HepG2 (cell line): Measurements from ENCODE around the gene EIF4EBP3. TPM values are rescaled to one million over a fixed set of nuclear protein-coding genes. Genes with fewer than 3 reads are reported as not detected.

Experiments used
- LBX2 ChIP-seq: sonication (generic); formaldehyde crosslinking; IDR thresholded peaks from 2 replicates; pipeline ENCODE4 v1.5.0; 2020; ENCODE audit warnings: missing genetic modification reagents, mild to moderate bottlenecking, borderline replicate concordance
- MBNL3 ChIP-seq: fragments of 250-450 bp; sonication (Bioruptor Pico); conservative IDR thresholded peaks from 2 replicates; pipeline ENCODE4 v1.8.0; 2022; ENCODE audit warnings: mild to moderate bottlenecking, inconsistent platforms
- NFIC ChIP-seq: IDR thresholded peaks from 2 replicates; pipeline ENCODE4 v1.6.1; 2012; ENCODE audit warnings: mild to moderate bottlenecking, low read length, inconsistent platforms
- NPAS2 ChIP-seq: sonication (generic); formaldehyde crosslinking; IDR thresholded peaks from 2 replicates; pipeline ENCODE4 v1.8.0; 2022; ENCODE audit warnings: mild to moderate bottlenecking, missing genetic modification reagents, borderline replicate concordance
- PAWR ChIP-seq: sonication (generic); formaldehyde crosslinking; IDR thresholded peaks from 2 replicates; pipeline ENCODE4 v1.4.0; 2020; ENCODE audit warnings: missing genetic modification reagents, mild to moderate bottlenecking, borderline replicate concordance
- RCOR2 ChIP-seq: IDR thresholded peaks from 2 replicates; pipeline ENCODE4 v1.6.1; 2016; ENCODE audit warnings: missing biosample characterization, missing genetic modification reagents
- RNF2 ChIP-seq: fragments of 450-650 bp; conservative IDR thresholded peaks from 2 replicates; pipeline ENCODE4 v1.6.1; 2016; ENCODE audit warnings: low read depth
- RNF219 ChIP-seq: sonication (generic); formaldehyde crosslinking; IDR thresholded peaks from 2 replicates; pipeline ENCODE4 v1.5.0; 2020; ENCODE audit warnings: mild to moderate bottlenecking, missing genetic modification reagents
- SIX4 ChIP-seq: sonication (generic); formaldehyde crosslinking; IDR thresholded peaks from 2 replicates; pipeline ENCODE4 v1.4.0; 2020; ENCODE audit warnings: missing genetic modification reagents
- TAF1 ChIP-seq: sonication (generic); formaldehyde crosslinking; IDR thresholded peaks from 2 replicates; pipeline ENCODE4 v1.4.0; 2020; ENCODE audit warnings: missing genetic modification reagents
- TAF15 ChIP-seq: fragments of 200-400 bp; formaldehyde crosslinking; IDR thresholded peaks from one replicate; pipeline ENCODE4 v1.6.1; 2018; ENCODE audit warnings: mild to moderate bottlenecking, low read depth, low read length; ENCODE audit not compliant: poor library complexity, severe bottlenecking
- ZNF232 ChIP-seq: sonication (generic); formaldehyde crosslinking; IDR thresholded peaks from 2 replicates; pipeline ENCODE4 v1.4.0; 2020; ENCODE audit warnings: missing genetic modification reagents, borderline replicate concordance
- ZNF556 ChIP-seq: sonication (generic); formaldehyde crosslinking; IDR thresholded peaks from 2 replicates; pipeline ENCODE4 v1.4.0; 2020; ENCODE audit warnings: mild to moderate bottlenecking, missing genetic modification reagents, borderline replicate concordance
- ZNF569 ChIP-seq: sonication (generic); formaldehyde crosslinking; IDR thresholded peaks from 2 replicates; pipeline ENCODE4 v1.5.0; 2020; ENCODE audit warnings: mild to moderate bottlenecking, missing genetic modification reagents, moderate library complexity, borderline replicate concordance
- ZNF572 ChIP-seq: sonication (generic); formaldehyde crosslinking; IDR thresholded peaks from 2 replicates; pipeline ENCODE4 v1.5.1; 2020; ENCODE audit warnings: mild to moderate bottlenecking, missing genetic modification reagents
- ZNF619 ChIP-seq: sonication (generic); formaldehyde crosslinking; IDR thresholded peaks from 2 replicates; pipeline ENCODE4 v1.4.0; 2020; ENCODE audit warnings: mild to moderate bottlenecking, missing genetic modification reagents
- ZNF629 ChIP-seq: sonication (generic); formaldehyde crosslinking; conservative IDR thresholded peaks from 2 replicates; pipeline ENCODE4 v1.5.0; 2020; ENCODE audit warnings: missing genetic modification reagents
- polyA plus RNA-seq, 8 experiments: library from polyadenylated mRNA; depleted of rRNA in 3 of 8; stranded (reverse) in 7 of 8; unstranded in 1 of 8; fragments of >200 nt; fragmentation: Illumina TruSeq in 4 of 8; extraction: Trizol in 4 of 8; gene quantifications; 2 replicates each; pipeline versions ENCODE4 v1.2.1 to v1.2.3, GENCODE V29; 2011 to 2016; ENCODE audit warnings: low read depth in 4 of 8, missing spikeins in 1 of 8, mixed read lengths in 1 of 8; ENCODE audit not compliant: insufficient read depth in 1 of 8
- total RNA-seq, 5 experiments: library from RNA; depleted of rRNA; stranded (reverse); fragments of >200 nt; fragmentation: Illumina TruSeq; extraction: Trizol; gene quantifications; 2 replicates each; pipeline ENCODE4 v1.2.3, GENCODE V29; 2016; ENCODE audit warnings: low read depth in 1 of 5
- TF ChIP-seq, protein P1 (sequence below): sonication (generic); formaldehyde crosslinking; IDR thresholded peaks from 2 replicates; pipeline ENCODE4 v1.4.0; 2020; ENCODE audit warnings: missing genetic modification reagents, borderline replicate concordance
- TF ChIP-seq, protein P2 (sequence below): sonication (generic); formaldehyde crosslinking; IDR thresholded peaks from 2 replicates; pipeline ENCODE4 v1.4.0; 2020; ENCODE audit warnings: missing genetic modification reagents

The EIF4EBP3 gene
- total and polyA plus RNA-seq, 2 of the 13 experiments (the other 11 are each of a cell fraction or from before 2014, with no cell fraction given): 0.61 to 1.7 TPM

- TF ChIP-seq, protein P1, sequence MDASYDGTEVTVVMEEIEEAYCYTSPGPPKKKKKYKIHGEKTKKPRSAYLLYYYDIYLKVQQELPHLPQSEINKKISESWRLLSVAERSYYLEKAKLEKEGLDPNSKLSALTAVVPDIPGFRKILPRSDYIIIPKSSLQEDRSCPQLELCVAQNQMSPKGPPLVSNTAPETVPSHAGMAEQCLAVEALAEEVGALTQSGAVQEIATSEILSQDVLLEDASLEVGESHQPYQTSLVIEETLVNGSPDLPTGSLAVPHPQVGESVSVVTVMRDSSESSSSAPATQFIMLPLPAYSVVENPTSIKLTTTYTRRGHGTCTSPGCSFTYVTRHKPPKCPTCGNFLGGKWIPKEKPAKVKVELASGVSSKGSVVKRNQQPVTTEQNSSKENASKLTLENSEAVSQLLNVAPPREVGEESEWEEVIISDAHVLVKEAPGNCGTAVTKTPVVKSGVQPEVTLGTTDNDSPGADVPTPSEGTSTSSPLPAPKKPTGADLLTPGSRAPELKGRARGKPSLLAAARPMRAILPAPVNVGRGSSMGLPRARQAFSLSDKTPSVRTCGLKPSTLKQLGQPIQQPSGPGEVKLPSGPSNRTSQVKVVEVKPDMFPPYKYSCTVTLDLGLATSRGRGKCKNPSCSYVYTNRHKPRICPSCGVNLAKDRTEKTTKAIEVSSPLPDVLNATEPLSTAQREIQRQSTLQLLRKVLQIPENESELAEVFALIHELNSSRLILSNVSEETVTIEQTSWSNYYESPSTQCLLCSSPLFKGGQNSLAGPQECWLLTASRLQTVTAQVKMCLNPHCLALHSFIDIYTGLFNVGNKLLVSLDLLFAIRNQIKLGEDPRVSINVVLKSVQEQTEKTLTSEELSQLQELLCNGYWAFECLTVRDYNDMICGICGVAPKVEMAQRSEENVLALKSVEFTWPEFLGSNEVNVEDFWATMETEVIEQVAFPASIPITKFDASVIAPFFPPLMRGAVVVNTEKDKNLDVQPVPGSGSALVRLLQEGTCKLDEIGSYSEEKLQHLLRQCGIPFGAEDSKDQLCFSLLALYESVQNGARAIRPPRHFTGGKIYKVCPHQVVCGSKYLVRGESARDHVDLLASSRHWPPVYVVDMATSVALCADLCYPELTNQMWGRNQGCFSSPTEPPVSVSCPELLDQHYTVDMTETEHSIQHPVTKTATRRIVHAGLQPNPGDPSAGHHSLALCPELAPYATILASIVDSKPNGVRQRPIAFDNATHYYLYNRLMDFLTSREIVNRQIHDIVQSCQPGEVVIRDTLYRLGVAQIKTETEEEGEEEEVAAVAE (CRISPR knock-in tag): no peak
- no peak for TF ChIP-seq RCOR2 (CRISPR knock-in tag)
- TF ChIP-seq RNF219 (CRISPR knock-in tag): no peak
- no peak for TF ChIP-seq RNF2
- peak; percentile 69; the same call in 1 of the 2 replicates for TF ChIP-seq ZNF572
- TF ChIP-seq SIX4 (CRISPR knock-in tag): no peak
- TF ChIP-seq ZNF569 (CRISPR knock-in tag): no peak
- TF ChIP-seq PAWR (CRISPR knock-in tag): no peak
- no peak for TF ChIP-seq ZNF619
- no peak for TF ChIP-seq NPAS2 (CRISPR knock-in tag)
- TF ChIP-seq MBNL3 (CRISPR knock-in tag): no peak
- TF ChIP-seq NFIC: no peak
- TF ChIP-seq ZNF629 (CRISPR knock-in tag): no peak
- TF ChIP-seq, protein P2, sequence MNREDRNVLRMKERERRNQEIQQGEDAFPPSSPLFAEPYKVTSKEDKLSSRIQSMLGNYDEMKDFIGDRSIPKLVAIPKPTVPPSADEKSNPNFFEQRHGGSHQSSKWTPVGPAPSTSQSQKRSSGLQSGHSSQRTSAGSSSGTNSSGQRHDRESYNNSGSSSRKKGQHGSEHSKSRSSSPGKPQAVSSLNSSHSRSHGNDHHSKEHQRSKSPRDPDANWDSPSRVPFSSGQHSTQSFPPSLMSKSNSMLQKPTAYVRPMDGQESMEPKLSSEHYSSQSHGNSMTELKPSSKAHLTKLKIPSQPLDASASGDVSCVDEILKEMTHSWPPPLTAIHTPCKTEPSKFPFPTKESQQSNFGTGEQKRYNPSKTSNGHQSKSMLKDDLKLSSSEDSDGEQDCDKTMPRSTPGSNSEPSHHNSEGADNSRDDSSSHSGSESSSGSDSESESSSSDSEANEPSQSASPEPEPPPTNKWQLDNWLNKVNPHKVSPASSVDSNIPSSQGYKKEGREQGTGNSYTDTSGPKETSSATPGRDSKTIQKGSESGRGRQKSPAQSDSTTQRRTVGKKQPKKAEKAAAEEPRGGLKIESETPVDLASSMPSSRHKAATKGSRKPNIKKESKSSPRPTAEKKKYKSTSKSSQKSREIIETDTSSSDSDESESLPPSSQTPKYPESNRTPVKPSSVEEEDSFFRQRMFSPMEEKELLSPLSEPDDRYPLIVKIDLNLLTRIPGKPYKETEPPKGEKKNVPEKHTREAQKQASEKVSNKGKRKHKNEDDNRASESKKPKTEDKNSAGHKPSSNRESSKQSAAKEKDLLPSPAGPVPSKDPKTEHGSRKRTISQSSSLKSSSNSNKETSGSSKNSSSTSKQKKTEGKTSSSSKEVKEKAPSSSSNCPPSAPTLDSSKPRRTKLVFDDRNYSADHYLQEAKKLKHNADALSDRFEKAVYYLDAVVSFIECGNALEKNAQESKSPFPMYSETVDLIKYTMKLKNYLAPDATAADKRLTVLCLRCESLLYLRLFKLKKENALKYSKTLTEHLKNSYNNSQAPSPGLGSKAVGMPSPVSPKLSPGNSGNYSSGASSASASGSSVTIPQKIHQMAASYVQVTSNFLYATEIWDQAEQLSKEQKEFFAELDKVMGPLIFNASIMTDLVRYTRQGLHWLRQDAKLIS (CRISPR knock-in tag): no peak
- TF ChIP-seq TAF1 (CRISPR knock-in tag): peak; percentile 50; the same call in 1 of the 2 replicates
- no peak for TF ChIP-seq ZNF232 (CRISPR knock-in tag)
- 0 out of 2 replicates have a peak, but pooled peaks have one; percentile 61 for TF ChIP-seq ZNF556 (CRISPR knock-in tag)
- TF ChIP-seq LBX2 (CRISPR knock-in tag): 0 out of 2 replicates have a peak, but pooled peaks have one; percentile 10
- TF ChIP-seq TAF15: no peak
Observed at GRCh38 chr5:140546851-140547507, 483 bp upstream of the EIF4EBP3 start (continued).
